HCT116 (cell line): ENCODE results near the gene ARFGEF3. TPM values are rescaled to one million over a fixed set of nuclear protein-coding genes. Genes with fewer than 3 reads are reported as not detected.

Experiments used
- ATAC-seq: fragments of 200-7000 bp; cut with Tn5 transposase; 2 replicates; pipeline ENCODE4 v1.9.1; 2020; ENCODE audit warnings: mild to moderate bottlenecking, moderate library complexity
- BruUV-seq: library from RNA; stranded (reverse); fragments of 400-500 nt; replicated peaks from 2 replicates; lab custom pipeline; 2021; lab: Mats Ljungman, UMichigan
- CTCF ChIA-PET: fragments of 300-600 bp; sonication (Branson Sonifier 250); formaldehyde crosslinking; loops from one replicate; lab custom pipeline; 2021; ENCODE audit warnings: antibody characterized with exemption; lab: Charles Lee
- POLR2A ChIA-PET: fragments of 300-600, 350-600 bp; sonication (Branson Sonifier 250); formaldehyde crosslinking; loops from one replicate; lab custom pipeline; 2021; ENCODE audit warnings: antibody characterized with exemption; lab: Charles Lee
- RAD21 ChIA-PET, 2 experiments: fragments of 300-600 bp; sonication (Branson Sonifier 250); formaldehyde crosslinking; loops; one replicate each; lab custom pipeline; 2023; ENCODE audit warnings: low total read pairs in 2 of 2; ENCODE audit not compliant: uncharacterized antibody in 2 of 2, unreplicated experiment in 2 of 2, low non-redundant PET in 1 of 2; lab: Charles Lee
- DNase-seq: peaks from one replicate; pipeline ENCODE4 v3.0.0-alpha.2; 2010; ENCODE audit warnings: low read depth, low spot score
- H2AFZ ChIP-seq: fragments of 200-600 bp; shearing (Covaris generic), sonication (generic); 2 replicates; pipeline ENCODE4 v1.6.1; 2017; ENCODE audit warnings: low read depth, mixed run types, mixed read lengths, antibody characterized with exemption, low read length; ENCODE audit not compliant: poor library complexity, severe bottlenecking
- H3K27ac ChIP-seq: 2 replicates; pipeline ENCODE4 v1.5.1; 2012; ENCODE audit warnings: low read depth, low read length
- H3K27me3 ChIP-seq: fragments of 200-600 bp; sonication (generic); 2 replicates; pipeline ENCODE4 v1.6.1; 2016; ENCODE audit warnings: mixed run types, low read length, mixed read lengths; ENCODE audit not compliant: insufficient read depth
- H3K36me3 ChIP-seq, 2 experiments: fragments of 200-500 bp in 1 of 2; fragments of 200-600 bp in 1 of 2; sonication (Bioruptor generic) in 1 of 2; sonication (generic) in 1 of 2; 2 replicates each; pipeline versions ENCODE4 v1.5.1 to v1.6.1; 2014 to 2016; ENCODE audit warnings: low read length in 2 of 2, inconsistent platforms in 1 of 2, mixed read lengths in 1 of 2, mixed run types in 1 of 2; ENCODE audit not compliant: insufficient read depth in 2 of 2, control insufficient read depth in 1 of 2
- H3K4me1 ChIP-seq, 2 experiments: fragments of 200-600 bp in 1 of 2; sonication (generic) in 1 of 2; 2 replicates each; pipeline versions ENCODE4 v1.5.1 to v1.6.1; 2012 to 2017; ENCODE audit warnings: low read length in 2 of 2, inconsistent platforms in 1 of 2, mild to moderate bottlenecking in 1 of 2, mixed read lengths in 1 of 2, mixed run types in 1 of 2, moderate library complexity in 1 of 2; ENCODE audit not compliant: insufficient read depth in 2 of 2, control insufficient read depth in 1 of 2
- H3K4me2 ChIP-seq: fragments of 200-600 bp; sonication (generic); 2 replicates; pipeline ENCODE4 v1.6.1; 2017; ENCODE audit warnings: mixed run types, low read length, mixed read lengths
- H3K4me3 ChIP-seq, 2 experiments: fragments of 200-600 bp in 1 of 2; sonication (generic) in 1 of 2; replicated peaks in 1 of 2; 2 replicates each; pipeline ENCODE4 v1.5.1; 2011 to 2016; ENCODE audit warnings: low read length in 2 of 2, control low read depth in 1 of 2, low read depth in 1 of 2, mild to moderate bottlenecking in 1 of 2, mixed read lengths in 1 of 2, mixed run types in 1 of 2
- H3K79me2 ChIP-seq: fragments of 200-600 bp; sonication (generic); 2 replicates; pipeline ENCODE4 v1.6.1; 2017; ENCODE audit warnings: mild to moderate bottlenecking, mixed run types, low read length, moderate library complexity, mixed read lengths; ENCODE audit not compliant: insufficient read depth
- H3K9ac ChIP-seq: fragments of 200-600 bp; sonication (generic); 2 replicates; pipeline ENCODE4 v1.6.1; 2016; ENCODE audit warnings: low read length, mixed read lengths
- H3K9me2 ChIP-seq: fragments of 200-600 bp; sonication (generic), shearing (Covaris generic); 2 replicates; pipeline ENCODE4 v1.6.1; 2017; ENCODE audit warnings: mixed run types, mild to moderate bottlenecking, moderate library complexity; ENCODE audit not compliant: insufficient read depth
- H3K9me3 ChIP-seq, 2 experiments: fragments of 200-500 bp in 1 of 2; fragments of 200-600 bp in 1 of 2; sonication (Bioruptor generic) in 1 of 2; sonication (generic) in 1 of 2; 2 replicates each; pipeline ENCODE4 v1.6.1; 2014 to 2017; ENCODE audit warnings: low read length in 2 of 2, mixed read lengths in 2 of 2, inconsistent platforms in 1 of 2, low read depth in 1 of 2, mild to moderate bottlenecking in 1 of 2, mixed run types in 1 of 2, moderate library complexity in 1 of 2; ENCODE audit not compliant: control insufficient read depth in 1 of 2, insufficient read depth in 1 of 2
- H4K20me1 ChIP-seq: fragments of 200-600 bp; sonication (generic), shearing (Covaris generic); 2 replicates; pipeline ENCODE4 v1.6.1; 2017; ENCODE audit warnings: mixed run types, mild to moderate bottlenecking, moderate library complexity; ENCODE audit not compliant: insufficient read depth
- CBX3 ChIP-seq: IDR thresholded peaks from 2 replicates; pipeline ENCODE4 v1.6.1; 2012; ENCODE audit warnings: low read depth
- CTCF ChIP-seq, 3 experiments: fragments of 200-600 bp in 1 of 3; sonication (generic) in 1 of 3; IDR thresholded peaks in 2 of 3; conservative IDR thresholded peaks in 1 of 3; 2 replicates each; pipeline ENCODE4 v1.5.1; 2012 to 2017; ENCODE audit warnings: low read depth in 2 of 3, low read length in 2 of 3, antibody characterized with exemption in 1 of 3, borderline replicate concordance in 1 of 3, control low read depth in 1 of 3, mild to moderate bottlenecking in 1 of 3, mixed read lengths in 1 of 3, mixed run types in 1 of 3, moderate library complexity in 1 of 3; ENCODE audit not compliant: insufficient read depth in 1 of 3
- ELF1 ChIP-seq: IDR thresholded peaks from 2 replicates; pipeline ENCODE4 v1.6.1; 2012; ENCODE audit warnings: low read depth, borderline replicate concordance
- EZH2phosphoT487 ChIP-seq: fragments of 200-600 bp; IDR thresholded peaks from 2 replicates; pipeline ENCODE4 v1.6.1; 2018; ENCODE audit warnings: antibody characterized with exemption, borderline replicate concordance
- FOSL1 ChIP-seq: IDR thresholded peaks from 2 replicates; pipeline ENCODE4 v1.6.1; 2012; ENCODE audit warnings: low read depth
- MAX ChIP-seq: IDR thresholded peaks from 2 replicates; pipeline ENCODE4 v1.6.1; 2012
- SP1 ChIP-seq: IDR thresholded peaks from 2 replicates; pipeline ENCODE4 v1.6.1; 2012; ENCODE audit warnings: low read depth
- ZFX ChIP-seq: fragments of 450-650 bp; IDR thresholded peaks from 2 replicates; pipeline ENCODE4 v1.6.1; 2017
- intact Hi-C: fragments of 100-400 bp; cut with micrococcal nuclease; formaldehyde crosslinking; loops from 2 replicates; pipeline ENCODE4 v1.10.0; 2022
- total RNA-seq: library from RNA; stranded (reverse); gene quantifications from one replicate; pipeline ENCODE4 v1.2.1, GENCODE V29; 2021; ENCODE audit not compliant: unreplicated experiment
- TF ChIP-seq, protein P1 (sequence below): IDR thresholded peaks from 2 replicates; pipeline ENCODE4 v1.6.1; 2012
- TF ChIP-seq, protein P2 (sequence below): IDR thresholded peaks from 2 replicates; pipeline ENCODE4 v1.6.1; 2011; ENCODE audit warnings: mild to moderate bottlenecking, low read length, moderate library complexity; ENCODE audit not compliant: insufficient replicate concordance; ENCODE audit errors: extremely low read depth

ARFGEF3 gene
- total RNA-seq, 1 experiment from 2014 or later = 3.8 TPM

DNA sequence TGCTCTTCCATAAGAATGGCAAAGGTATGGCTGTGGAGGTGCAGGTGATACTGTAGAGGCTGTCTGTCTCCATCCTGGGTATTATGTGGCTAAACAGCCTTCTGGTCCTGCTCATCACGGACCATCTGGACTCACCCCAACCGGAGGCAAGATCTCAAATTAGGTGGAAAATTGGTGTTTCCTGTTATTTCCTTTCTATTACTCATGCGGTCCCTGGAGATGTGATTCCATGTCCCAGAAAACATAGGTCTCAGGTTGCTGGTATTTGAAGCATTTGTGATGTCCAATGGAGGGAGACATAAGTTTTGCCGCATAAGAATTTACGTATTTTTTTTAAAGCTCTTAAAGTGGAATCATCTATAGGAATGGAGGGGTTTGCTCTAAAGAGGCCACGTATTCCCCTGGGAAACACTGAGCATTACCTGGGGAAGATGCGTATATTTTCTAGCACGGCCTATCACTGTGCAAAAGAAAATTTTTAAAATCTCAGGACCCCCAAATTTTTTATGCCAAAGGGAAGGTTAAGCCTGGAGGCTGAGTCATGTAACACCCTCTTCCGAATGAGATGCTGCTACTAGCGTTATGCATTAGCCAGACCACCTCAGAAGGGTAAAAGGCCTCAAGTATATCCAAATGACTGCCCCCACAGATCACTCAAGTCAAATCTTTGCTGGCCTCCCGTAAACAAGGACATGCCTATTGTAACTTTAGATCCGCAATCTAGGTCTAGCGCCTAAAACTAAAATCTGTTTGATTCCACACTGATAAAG is 78.9 kb downstream of the ARFGEF3 start:
- Histone ChIP-seq H3K9ac (no peak overlapping the region), H3K9me3 (no peaks in the 10 kb centered on the region), H3K4me2 (no peak overlapping the region), H3K27ac (no peak overlapping the region)
- intact Hi-C loops = no loop called here
- ATAC-seq = no peak
- no peak for TF ChIP-seq CTCF (IDR thresholded peaks at IDR 0.05 in 2 of 3, conservative IDR thresholded peaks at IDR 0.05 in 1 of 3; ENCODE audit: borderline replicate concordance in 1 of 3, insufficient read depth in 1 of 3, low read depth in 2 of 3, low read length in 2 of 3)
- TF ChIP-seq, protein P1, sequence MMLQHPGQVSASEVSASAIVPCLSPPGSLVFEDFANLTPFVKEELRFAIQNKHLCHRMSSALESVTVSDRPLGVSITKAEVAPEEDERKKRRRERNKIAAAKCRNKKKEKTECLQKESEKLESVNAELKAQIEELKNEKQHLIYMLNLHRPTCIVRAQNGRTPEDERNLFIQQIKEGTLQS = no peak
- TF ChIP-seq MAX = no peak
- no peak for TF ChIP-seq CBX3
- TF ChIP-seq ELF1 = no peak
- TF ChIP-seq SP1 = no peak
- TF ChIP-seq, protein P2, sequence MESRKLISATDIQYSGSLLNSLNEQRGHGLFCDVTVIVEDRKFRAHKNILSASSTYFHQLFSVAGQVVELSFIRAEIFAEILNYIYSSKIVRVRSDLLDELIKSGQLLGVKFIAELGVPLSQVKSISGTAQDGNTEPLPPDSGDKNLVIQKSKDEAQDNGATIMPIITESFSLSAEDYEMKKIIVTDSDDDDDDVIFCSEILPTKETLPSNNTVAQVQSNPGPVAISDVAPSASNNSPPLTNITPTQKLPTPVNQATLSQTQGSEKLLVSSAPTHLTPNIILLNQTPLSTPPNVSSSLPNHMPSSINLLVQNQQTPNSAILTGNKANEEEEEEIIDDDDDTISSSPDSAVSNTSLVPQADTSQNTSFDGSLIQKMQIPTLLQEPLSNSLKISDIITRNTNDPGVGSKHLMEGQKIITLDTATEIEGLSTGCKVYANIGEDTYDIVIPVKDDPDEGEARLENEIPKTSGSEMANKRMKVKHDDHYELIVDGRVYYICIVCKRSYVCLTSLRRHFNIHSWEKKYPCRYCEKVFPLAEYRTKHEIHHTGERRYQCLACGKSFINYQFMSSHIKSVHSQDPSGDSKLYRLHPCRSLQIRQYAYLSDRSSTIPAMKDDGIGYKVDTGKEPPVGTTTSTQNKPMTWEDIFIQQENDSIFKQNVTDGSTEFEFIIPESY = no peak
- TF ChIP-seq ZFX = no peak
- TF ChIP-seq FOSL1 = no peak
- no peak for TF ChIP-seq EZH2phosphoT487
- TF ChIP-seq, all 23 proteins: peak for 0
- ChIA-PET RAD21 (no interaction called here), POLR2A (no interaction called here), CTCF (no interaction called here)
- Histone ChIP-seq H3K36me3 (no peaks in the 10 kb centered on the region), H3K79me2 (no peaks in the 10 kb centered on the region), H3K27me3 (no peaks in the 10 kb centered on the region), H3K4me3 (no peak overlapping the region), H2AFZ (no peak overlapping the region), H4K20me1 (no peaks in the 10 kb centered on the region), H3K9me2 (no peaks in the 10 kb centered on the region), H3K4me1 (no peaks in the 10 kb centered on the region)
- no TSS peak for BruUV-seq
- no peak for DNase-seq
